ENCODE measurements around the gene C5orf58. TPM values are rescaled to one million over a fixed set of nuclear protein-coding genes. Genes with fewer than 3 reads are reported as not detected.

Gene C5orf58, protein sequence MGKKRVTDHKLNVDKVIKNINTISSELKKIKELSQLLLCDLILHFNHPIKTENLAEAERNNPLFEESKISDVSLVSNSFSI
- total RNA-seq, result not detected in 2 replicates

DNA sequence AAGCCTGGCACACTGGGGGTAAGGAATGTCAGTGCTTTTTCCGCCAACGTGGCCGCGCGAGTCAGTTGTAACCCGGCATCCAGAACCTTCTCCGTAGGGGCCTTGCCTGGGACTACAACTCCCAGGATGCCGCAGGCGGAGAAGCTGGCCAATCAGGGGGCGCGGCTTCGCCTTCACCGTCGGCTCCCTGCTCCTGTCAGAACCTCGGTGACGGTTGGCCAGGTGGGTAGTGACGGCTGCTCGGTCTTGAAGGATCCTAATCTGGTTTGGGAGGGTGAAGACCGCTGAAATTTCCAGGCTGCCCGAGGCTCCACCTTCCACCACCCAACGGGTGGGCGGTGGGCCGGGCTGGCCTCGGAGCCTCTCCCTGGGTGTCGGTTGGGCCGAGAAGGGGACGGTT is at the start of gene C5orf58:
TSS of gene C5orf58 (plus strand) at position 200 of the 400 bp plus-strand sequence. CDS start 1,992 bp downstream, outside the sequence.
- DNase-seq, result no peak

DNA sequence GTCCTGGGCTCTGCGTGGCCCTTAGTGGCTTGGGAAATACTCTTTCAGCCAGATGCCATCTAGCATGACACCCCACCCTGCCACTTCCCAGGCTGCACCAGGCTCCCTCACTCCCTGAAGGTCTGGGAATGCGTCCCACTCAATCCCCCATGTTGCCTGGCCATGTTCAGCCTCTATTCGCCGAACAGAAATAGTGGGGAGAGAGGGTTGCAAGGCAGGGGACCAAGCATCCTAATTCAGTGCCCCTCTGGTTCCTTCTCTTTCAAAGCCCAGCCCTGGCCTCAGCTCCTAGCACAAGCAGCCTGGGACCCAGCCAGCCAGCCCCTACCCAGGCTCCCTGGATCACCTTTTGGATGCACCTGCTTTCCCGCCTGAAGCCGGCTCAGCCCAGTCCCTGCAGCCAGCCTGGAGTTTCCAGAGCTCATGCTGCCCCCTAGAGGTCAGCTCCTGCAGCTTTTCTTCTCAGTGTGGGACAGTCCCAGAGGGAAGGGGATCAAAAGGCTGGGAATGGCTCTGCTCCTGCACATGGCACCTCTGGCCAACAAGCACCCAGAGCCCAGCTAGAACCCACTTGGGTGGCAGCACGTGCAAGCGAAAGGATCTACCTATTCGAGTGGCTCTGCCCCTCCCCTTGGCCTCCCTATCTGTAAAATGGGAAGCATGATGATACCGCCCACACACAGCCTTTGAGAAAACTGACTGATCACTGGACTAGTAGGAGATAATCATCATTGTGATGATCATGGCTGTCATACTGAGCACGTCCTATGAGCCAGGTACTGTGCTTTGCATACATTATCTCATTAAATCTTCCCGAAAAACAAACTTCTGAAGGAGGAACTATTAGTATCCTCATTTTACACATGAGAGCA is 48.7 kb upstream of the C5orf58 start:
- DNase-seq, result peak; percentile 85

DNA sequence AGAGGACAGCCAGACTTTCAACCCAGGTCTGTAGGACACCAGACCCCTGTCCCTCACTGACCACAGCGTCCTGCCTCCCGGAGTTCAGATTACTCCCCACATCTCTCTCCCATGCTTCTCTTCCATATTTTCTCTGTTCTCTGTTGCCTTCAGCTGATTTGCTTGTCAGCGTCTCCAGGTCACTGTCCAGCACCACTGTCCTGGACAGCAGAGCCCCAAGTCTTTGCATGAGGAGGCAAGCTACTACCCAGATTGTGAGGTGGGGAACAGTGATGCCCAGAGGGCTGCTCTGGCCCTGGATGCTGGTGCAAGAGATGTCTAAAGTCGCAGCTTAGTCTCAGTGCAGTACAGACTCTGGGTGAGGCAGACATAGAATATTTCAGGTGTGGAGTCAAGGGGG is 48.0 kb upstream of the C5orf58 start:
- DNase-seq, result no peak

DNA sequence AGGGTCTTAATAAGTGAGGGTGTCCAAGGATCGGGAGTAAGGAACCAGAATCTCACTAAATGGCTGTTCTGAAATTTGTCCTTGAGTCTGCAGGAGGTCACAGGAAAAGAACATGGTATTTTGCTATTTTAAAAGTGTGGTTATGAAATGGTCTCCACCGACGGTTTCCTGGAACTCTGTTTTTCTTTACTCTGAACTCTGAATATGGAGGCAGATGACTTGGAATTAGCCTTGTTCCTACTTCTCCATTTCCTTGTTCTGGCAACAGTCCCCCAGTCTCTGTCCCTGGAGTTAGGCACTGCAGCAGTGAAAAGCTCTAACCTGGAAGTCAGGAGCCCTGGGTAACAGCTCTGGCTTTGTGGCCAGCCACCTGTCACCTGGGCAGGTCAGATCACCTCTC is 46.6 kb upstream of the C5orf58 start:
- no peak for DNase-seq

DNA sequence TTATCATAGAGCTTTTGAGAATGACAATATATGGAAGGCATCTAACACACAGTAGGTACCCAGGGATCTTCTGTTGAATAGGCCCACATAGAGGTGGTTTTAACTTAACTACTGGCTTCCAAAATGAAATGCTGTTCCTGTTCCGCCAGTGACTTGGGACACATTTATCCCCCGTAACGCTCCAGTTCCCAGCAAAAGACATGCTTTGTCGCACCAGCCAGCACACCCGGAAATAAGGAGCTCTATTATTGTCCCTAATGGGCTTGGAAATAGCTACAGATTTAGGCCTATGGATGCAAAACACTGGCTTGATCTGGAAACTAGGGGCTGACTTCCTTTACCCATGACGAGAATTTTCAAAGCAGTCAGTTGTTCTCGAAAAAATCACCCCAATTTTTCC is 45.9 kb upstream of the C5orf58 start:
- DNase-seq, result no peak

DNA sequence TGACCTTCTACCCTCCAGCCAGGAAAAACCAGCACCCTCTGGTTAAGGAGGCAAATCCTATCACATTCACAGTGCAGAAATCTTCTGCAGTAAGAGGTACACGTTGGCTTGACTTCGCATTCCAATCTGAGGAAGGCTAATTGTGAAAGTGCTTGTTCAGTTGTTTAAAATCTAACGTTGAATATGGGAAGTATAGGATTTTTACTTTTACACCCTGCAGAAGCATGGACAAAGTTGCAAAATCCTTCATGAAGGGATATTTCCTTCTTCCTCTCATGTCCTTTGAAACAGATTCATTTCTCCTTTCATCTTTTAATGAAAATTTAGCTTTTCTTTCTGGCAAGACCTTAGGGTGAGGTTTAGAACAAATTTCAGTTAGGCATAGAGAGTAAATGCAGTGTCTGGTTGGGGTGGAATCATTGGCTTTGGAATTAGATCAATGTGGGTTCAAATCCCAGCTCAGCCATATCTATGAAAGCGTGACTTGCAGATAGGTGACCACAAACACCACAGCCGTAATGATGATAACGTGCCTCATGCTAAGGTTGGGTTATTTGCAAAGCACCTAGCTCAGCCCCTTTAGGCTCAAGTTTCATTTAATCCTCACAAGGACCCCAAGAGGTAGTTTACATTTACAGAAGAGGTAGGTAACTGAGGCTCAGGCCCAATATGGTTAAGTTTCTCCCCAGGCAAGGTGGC is 42.2 kb upstream of the C5orf58 start:
- no peak for DNase-seq

DNA sequence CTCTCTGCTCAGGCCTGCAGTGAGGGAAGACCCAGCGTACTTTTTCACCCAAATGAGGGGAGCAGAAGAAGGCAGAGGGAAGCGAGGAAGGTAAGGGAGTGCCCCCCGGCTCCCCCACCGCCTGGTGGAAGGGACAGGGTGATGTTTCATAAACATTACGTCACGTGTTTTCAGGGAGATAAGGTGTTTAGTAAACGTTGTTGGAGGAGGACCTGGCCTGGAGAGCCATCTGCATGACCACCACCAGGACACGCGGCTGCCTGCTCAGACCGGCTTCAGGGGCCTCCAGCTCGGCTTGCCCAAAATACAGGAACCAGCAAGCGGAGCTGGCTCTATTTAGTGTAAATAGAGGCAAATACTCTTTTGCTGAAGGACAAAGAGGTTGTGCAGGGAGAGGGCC is 40.0 kb upstream of the C5orf58 start:
- no peak for DNase-seq

DNA sequence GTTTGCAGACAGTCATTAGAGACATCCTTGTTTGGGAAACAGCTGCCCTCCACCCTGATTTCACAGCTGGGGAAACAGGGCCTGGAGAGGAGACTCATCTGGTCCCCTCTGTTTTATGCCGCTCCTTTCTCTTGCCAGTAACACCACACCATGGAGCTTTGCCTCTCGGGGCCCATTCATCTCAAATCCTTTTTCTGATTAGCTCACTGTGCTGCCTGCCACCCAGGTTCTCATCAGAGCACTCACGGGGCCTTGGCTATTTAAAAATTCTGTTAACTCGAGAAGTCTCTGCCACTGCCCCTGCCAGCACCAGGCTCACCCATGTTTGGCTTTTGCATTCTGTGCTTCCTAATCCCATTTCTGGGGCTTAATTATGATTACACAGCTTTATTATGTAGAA is 36.8 kb upstream of the C5orf58 start:
- DNase-seq, result no peak

DNA sequence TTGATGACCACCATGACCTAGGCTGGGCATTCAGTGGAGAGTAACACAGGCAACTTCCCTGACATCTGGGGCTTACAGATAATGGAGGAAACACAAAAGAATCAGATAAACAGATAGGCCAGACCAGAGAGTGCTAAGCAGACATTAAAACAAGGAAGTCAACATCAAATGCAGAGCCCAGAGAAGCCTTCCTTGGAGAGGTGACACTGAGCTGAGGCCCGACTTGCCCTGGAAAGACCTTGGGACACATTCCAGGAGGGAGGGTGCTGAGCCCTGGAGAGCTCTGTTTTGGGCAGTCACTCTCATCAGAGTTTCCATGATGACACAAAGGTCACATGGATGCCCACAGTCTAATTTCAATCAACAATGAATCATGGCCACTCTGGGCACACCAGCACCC is 31.9 kb upstream of the C5orf58 start:
- no peak for DNase-seq

DNA sequence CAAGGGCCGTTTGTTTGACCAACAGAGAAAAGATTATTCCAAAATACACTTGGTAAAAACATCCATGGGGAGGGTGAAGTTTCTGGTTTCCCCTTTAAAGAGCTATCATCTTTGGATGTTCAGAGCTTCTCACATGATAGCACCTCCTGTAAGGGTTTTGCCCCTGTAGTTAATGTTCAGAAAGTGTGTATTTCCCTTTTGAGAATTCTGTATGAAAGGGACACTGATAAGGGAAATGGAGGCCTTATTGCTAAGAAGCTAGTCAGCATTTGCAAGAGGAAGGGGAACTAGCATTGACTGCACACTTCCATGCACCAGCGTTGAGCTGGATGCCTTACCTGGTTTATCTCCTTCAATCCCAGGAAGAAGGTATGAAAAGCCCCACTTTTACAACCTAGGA is 31.5 kb upstream of the C5orf58 start:
- DNase-seq, result no peak

DNA sequence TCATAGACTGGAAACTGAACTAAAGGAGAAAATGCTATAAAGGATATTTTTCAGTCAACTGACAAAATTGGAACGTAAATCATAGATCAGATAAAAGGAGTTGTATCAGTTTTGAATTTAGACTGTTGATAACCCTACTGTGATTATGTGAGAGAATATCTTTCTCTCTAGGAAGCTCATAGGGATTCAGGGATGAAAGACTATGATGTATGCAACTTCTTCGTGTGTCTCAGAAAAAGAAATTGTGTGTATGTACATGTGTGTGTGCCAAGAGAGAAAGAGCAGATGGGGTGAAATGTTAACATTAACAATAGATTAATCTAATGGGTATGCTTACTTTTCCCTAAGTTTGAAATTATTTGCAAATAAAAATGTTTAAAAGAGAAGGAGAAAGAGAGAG is 30.7 kb upstream of the C5orf58 start:
- no peak for DNase-seq

DNA sequence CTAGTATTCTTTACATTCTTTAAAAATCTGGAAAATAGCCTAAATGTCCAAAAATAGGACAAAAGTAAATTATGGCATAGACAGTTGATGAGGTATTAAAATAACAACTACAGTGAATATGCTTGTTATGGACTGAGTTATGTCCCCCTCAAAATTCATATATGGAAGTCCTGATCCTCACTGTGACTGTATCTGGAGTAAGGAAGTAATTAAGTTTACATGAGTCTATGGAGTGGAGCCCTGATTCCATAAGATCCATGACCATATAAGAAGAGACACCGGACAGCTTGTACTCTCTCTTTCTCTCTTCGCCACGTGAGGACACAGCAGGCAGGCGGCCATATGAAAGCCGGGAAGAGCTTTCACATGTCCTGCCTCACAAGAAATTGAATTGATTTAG is 28.6 kb upstream of the C5orf58 start:
- DNase-seq, result no peak

DNA sequence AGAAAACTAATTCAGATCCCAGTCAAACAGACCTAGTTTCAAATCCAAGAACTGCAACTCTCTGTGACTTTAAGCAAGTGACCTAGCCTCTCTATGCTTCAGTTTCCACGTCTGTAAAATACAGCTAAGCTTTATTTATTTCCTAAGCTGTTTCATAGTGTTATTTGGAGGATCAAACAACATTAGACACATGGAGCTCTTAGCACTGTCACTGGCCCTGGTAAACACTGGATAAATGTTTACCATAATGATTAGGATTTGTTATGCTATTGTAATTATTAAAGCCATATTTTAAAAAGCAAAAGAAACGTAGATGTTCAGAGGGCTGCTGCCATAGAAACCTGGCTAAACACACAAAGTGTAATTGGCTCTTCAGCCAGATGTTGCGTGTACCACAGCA is 26.6 kb upstream of the C5orf58 start:
- DNase-seq, result no peak

DNA sequence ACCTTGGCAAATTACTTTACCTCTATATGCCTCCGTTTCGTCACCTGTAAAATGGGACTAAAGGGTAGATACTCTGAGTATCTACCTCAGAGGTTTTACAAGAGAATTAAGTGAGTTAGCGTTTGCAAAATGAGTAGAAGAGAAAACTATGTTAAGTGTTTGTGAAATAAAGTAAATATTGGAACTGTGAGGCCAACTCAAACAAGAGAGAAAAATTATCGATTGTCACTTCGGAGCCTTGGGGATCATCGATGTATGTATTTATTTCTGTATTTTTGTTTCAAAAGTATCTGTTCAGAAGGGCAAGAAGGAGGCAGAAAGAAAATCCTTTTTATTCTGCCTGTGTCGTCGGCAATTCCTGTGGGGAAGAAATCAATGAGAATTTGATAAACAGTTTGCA is 25.8 kb upstream of the C5orf58 start:
- no peak for DNase-seq

DNA sequence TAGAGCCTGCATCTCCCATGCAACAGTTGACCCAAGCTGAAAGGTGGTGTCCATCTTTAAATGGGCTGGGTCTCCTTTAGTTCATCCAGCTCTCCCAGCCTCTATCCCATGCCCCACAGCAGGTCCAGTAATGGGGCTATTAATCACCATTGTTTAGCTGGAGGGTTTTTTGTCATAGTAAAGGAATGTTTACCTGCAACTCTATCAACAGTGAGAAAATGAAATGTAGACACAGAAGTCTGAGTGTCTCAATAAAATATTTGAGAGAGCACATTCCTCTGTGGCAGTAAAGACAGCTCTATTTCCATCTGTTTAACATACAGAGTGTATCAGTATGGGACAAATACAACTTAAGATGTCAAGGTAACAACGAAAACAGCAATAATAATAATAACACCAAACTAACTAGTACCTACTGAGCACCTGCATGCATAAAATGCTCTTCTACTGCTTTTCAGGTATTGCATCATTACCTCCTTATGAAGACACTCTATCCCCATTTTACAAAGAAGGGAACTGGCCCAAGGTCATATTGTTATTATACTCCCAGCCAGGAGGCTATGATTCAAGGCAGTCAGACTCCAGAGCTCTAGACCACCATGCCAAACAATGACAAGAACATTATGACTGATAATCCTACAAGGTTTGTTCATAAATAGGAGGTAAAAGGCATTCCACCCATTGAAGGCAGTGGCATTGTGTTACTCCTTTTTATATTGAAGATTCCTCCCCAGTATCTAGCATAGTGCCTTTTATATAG is 21.0 kb upstream of the C5orf58 start:
- DNase-seq, result no peak

DNA sequence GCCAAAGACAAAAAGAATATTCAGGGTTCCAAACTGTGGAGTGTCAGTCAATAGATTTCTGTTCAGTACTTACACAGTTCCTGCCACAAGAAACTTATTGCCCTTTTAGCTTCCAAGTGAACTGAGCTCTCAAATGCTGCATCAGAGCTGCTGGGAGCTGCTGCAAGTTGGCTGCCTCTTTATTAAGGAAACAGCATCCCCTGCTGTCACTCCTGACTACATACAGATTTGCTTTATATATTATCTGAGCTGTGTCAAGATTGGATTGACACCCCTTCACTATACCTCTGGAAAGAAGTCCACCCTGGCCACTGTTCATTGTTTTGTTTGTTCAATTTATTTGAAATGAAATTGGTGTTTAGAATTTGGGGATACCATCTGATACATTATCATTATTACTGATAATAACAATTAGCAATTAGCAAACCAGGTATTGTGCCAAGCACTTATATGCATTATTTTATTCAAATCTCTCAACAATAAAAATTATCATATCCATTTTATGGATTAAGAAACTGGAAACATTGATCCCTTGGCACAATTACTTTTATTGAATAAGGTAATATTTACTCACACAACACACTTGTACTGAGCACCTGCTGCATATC is 16.4 kb upstream of the C5orf58 start:
- DNase-seq, result peak; percentile 87

DNA sequence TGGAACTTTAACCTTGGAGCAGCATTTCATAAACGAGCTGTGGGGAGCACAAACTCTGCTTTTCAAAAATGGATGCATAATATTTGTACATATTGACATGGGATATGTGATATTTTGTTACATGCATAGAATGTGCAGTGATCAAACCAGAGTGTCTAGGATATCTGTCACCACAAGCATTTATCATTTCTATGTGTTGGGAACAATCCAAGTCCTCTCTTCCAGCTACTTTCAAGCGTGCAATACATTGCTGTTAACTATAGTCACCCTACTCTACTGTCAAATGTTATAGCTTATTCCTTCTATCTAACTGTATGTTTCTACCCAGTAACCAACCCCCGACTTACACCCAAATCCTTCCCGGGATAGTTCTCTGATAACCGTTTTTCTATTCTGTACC is 15.0 kb upstream of the C5orf58 start:
- no peak for DNase-seq

DNA sequence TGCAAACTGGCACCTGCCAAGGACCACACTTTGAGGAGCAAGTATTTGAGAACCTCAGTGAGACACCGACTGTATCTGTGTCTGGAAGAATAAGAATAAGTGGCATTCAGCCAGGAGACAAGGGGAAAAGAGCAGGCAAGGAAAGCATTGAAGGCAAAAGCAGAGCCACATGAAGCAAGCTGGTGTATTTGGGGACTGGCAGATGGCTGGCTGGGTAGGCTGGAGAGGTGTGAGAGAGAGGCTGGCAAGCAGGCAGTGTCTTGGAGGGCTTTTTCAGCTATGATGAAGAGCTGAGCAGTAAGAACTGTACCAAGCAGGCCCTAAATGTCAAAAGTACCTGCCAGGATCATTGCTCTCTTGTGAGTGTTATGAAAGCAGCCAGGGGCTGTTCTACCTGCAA is 14.1 kb upstream of the C5orf58 start:
- no peak for DNase-seq

DNA sequence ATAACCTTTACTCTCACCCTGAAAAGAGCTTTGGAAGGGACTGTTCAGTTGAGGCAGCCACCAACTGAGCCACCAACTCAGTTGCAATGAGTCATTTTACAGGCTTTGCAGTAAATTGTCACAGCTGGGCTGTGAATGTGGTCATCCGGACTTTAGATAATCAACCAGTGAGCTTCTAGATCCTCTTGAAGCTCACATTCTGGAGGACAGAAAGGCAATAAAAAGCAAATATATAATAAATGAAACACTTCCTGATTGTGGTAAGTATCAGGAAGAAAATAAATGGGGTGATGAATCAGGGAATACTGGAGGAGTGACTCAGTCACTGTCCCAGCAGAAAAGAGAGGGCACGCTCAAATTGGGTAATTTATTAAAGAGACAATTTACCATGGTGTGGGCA is 13.2 kb upstream of the C5orf58 start:
- DNase-seq, result peak; percentile 53

DNA sequence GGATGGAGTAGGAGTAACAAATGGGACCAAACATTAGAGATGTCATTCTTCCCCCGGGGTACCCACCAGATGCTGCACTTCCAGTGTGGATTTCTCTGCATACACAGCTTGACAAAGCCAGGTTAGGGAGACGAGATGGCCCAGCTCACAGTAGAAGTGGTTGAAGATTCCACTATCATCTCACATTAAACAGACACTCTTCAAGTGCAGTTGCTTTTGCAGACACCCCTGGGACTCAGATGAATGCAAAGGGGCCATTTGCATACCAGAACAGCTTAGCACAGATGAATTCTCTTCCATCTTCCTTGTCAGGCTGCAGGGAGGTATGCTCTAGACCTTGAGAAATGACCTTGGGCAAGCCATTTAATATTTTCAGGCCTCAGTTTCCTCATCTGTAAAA is 12.6 kb upstream of the C5orf58 start:
- DNase-seq, result no peak

DNA sequence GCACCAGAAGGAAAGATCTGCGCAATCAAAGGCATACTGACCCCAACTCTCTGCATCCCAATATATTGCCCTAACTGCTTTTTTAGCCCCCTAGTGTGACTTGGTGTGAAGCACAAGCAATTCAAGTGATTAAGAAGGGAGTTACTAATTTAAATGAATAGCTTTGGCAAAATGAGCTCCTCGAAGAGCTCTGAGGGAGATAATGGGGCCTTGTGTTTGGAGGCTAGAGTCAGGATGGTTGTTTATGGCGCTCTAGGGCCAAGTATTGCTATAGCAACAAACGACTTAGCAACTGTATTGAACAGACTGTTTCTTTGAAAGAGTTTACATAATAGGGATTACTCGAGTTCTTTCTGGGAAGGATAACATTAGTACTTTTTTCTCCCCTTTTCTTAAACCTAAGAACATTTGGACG is 11.5 kb upstream of the C5orf58 start:
- no peak for DNase-seq

DNA sequence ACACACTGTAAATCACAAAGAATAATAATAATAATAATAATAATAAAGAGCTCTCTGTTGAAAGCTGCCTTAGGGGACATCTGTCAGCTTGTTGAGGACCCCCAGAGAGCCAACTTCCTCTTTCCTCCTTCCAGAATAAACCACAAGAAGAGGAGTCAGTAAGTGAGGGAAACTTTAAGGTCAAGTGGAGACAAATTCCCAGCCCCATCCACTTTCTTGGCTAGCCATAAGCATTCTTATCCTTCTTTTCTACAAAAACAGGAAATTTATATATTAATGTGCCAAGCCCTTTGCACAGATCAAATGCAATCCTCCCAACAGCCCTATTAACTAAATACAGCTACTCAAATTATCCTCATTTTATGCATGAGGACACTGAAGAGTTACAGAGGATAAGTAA is 9.4 kb upstream of the C5orf58 start:
- DNase-seq, result peak; percentile 17

DNA sequence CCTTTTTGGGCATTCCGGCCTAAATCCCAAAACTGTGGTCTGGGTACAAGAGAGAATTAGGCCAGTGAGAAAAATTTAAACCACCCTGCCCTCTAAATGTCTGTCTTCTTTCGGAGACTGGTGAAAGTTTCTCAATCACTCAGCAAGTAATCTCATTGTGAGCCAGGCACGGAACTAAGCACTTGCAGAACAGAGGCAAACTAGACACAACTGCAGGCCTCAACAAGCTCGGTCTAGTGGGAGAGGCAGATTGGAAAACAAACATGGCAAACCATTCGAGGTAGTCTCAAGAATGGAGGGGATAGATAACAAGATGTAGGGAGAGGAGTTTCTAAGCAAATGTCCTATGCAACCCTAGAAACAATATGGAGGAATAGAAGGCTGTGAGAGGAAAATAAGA is 8.9 kb upstream of the C5orf58 start:
- no peak for DNase-seq

Measured in dermis blood vessel endothelial cell (primary cell).